GM21619 (cell line): ENCODE measurements around the gene CDK11A.
"Not testable (repeated sequence)": the region's sequence is repeated elsewhere in the genome, so short reads cannot be mapped to it uniquely, and the experiment has no call there.

Experiments used
- ATAC-seq: cut with Tn5 transposase; IDR thresholded peaks from one replicate; pipeline ENCODE4 v1.9.1; 2021; ENCODE audit not compliant: unreplicated experiment

Gene CDK11A

GRCh38 chr1:1664318-1664717 is 59.8 kb downstream of the CDK11A start:
- ATAC-seq = not testable (repeated sequence)

DNA sequence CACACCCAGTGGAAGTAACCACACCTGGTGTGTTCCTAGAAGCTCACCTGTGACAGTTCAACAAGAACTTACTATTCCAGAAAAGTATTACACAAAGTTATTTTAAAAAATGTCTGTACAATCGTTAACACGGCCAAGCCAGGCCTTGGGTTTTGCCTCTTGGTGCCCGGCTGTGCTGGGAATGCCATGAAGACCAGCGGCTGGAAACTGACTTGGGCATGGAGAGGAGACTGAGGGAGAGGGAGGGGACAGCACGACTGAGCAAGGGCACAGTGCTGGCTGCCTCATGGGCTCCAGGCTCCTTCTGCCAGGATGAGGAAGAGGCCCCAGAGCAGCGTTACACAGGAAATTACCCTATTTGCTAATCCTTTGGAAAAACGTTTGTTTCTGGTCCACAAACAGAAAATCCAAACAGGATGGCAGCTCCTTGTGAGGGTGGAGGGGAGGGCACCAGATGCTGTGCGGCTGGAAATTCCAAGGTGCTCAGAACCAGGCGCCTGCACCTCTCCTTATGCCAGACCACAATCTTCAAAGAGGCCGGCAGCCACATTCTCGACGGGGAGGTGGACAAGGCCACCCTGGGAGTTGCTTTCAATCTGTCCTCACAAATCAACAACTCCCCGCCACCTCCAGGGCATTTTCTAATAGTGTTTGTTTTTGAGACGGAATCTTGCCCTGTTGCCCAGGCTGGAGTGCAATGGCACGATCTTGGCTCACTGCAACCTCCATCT is 61.2 kb downstream of the CDK11A start:
- ATAC-seq = not testable (repeated sequence)

- not testable (repeated sequence) for ATAC-seq
Observed at GRCh38 chr1:1662392-1662791, 61.8 kb downstream of the CDK11A start.

DNA sequence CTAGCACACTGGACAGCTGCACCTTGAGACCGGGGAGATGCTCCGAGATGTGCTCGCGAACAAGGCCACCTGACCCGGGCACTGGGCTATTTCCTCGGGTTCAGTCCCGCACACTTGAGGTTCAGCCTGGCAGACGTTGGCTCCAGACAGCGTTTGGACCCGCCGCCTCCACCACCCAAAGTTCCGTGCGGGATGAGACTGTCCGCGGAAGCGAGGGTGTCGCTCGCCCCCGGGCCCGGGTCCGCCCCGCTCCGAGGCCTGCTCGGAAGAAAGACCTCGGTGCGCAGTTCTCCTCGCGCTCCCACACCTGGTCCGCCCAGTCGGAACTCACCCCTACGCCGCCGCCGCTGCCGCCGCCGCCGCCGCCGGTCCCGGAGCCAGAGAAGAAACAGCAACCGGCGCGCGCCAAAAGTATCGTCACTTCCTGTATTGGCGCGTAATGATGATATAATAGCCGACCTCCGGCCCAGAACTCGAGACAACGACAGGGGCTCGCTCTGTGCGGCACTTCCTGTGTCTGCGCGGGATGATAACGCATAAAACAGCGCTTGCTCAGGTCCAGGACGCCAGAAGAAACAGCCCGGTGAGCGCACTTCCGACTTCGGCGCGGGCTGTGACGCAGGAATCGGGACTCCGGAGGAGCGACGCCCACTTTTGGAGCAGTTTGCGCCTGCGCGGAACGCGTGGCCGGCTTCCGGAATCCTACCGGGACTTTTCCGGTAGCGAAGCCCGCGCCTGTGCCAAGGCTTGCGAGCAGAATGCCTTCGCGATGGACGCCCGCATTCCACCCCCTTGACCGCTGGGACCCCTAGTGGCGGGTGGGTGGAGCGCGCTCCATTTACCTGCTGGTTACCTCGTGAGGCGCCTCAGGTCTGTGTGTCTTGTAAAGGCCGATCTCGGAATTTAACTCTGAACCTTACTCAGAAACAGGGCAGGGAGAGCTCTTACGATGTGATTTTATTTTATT is 65.3 kb downstream of the CDK11A start, which contains the start of gene CDK11B:
TSS of gene CDK11B (minus strand) at position 422 of the 967 bp plus-strand sequence. CDS start 1,519 bp downstream, outside the sequence.
- peak; percentile 86 for ATAC-seq
